Measurements from ENCODE around the gene FRMD4A. TPM values are rescaled to one million over a fixed set of nuclear protein-coding genes. Genes with fewer than 3 reads are reported as not detected.

Gene FRMD4A
- total and polyA plus RNA-seq, 12 donors: 17.4 to 43.4 (median 30.3) TPM

- intact Hi-C loops (cut with DNase I): loop anchor here in 1 of 10 donors (10.0 kb wide), 1 partner anchor 49 kb away; no protein-coding TSS in a partner anchor
Measured at GRCh38 chr10:13725594-13725993, 605.1 kb downstream of the FRMD4A start.

GRCh38 chr10:13724484-13724883, 606.2 kb downstream of the FRMD4A start:
- H3K36me3 ChIP-seq: peaks cover 0 to 61% (median 0%) of the 10 kb centered on the region in 9 donors
- intact Hi-C loops (cut with DNase I): loop anchor here in 1 of 10 donors (10.0 kb wide), 1 partner anchor 50 kb away; no protein-coding TSS in a partner anchor
- no peak overlapping the region for H3K4me3 ChIP-seq
- 44 to 49% methylated on average over 10 of the region's 10 CpGs for WGBS, 2 donors
- peaks cover 0 to 25% (median 14%) of the 10 kb centered on the region in 9 donors for H3K4me1 ChIP-seq
- ATAC-seq (peak; percentile 69 to 91 (median 82)), DNase-seq (peak; percentile 28 to 68)
- no peaks in the 10 kb centered on the region for H3K9me3 ChIP-seq
- no peak for TF ChIP-seq CTCF (IDR thresholded peaks at IDR 0.05)
- H3K27ac ChIP-seq: peak overlapping the region in 6 of 10 donors; percentile 4 to 59 (median 31)
- no peaks in the 10 kb centered on the region for H3K27me3 ChIP-seq

More at GRCh38 chr10:13725594-13725993, 605.1 kb downstream of the FRMD4A start:
- Histone ChIP-seq H3K4me3 (no peak overlapping the region), H3K36me3 (peaks cover 0 to 72% (median 0%) of the 10 kb centered on the region in 9 donors), H3K9me3 (no peaks in the 10 kb centered on the region), H3K27me3 (no peaks in the 10 kb centered on the region), H3K4me1 (peaks cover 0 to 17% (median 13%) of the 10 kb centered on the region in 9 donors), H3K27ac (peak overlapping the region in 3 of 10 donors; percentile 26 to 59 (median 36))
- WGBS, 2 donors: 90 to 93% methylated on average over 4 of the region's 4 CpGs
- ATAC-seq (no peak), DNase-seq (no peak)
- no peak for TF ChIP-seq CTCF (IDR thresholded peaks at IDR 0.05)

- Histone ChIP-seq H3K4me1 (peaks cover 3 to 39% (median 29%) of the 10 kb centered on the region in 9 donors), H3K27ac (no peak overlapping the region), H3K36me3 (peaks cover 0 to 46% (median 0%) of the 10 kb centered on the region in 9 donors), H3K9me3 (no peaks in the 10 kb centered on the region), H3K4me3 (no peak overlapping the region), H3K27me3 (no peaks in the 10 kb centered on the region)
- intact Hi-C loops (cut with DNase I): loop anchor here in 1 of 10 donors (10.0 kb wide), 1 partner anchor 52 kb away; no protein-coding TSS in a partner anchor
- ATAC-seq (no peak), DNase-seq (no peak)
- 86 to 100% methylated on average over 4 of the region's 4 CpGs for WGBS, 2 donors
- TF ChIP-seq CTCF (IDR thresholded peaks at IDR 0.05): no peak
Measured at GRCh38 chr10:13722747-13723653, 607.7 kb downstream of the FRMD4A start.

GRCh38 chr10:13721486-13721885, 609.2 kb downstream of the FRMD4A start:
- H3K4me1 ChIP-seq: peaks cover 3 to 55% (median 40%) of the 10 kb centered on the region in 9 donors
- DNase-seq: no peak
- no peak overlapping the region for H3K27ac ChIP-seq
- H3K9me3 ChIP-seq: no peaks in the 10 kb centered on the region
- H3K4me3 ChIP-seq: no peak overlapping the region
- no peak for ATAC-seq
- intact Hi-C loops (cut with DNase I): loop anchor here in 1 of 10 donors (10.0 kb wide), 1 partner anchor 53 kb away; no protein-coding TSS in a partner anchor
- WGBS, 2 donors: 96 to 97% methylated on average over 7 of the region's 7 CpGs
- TF ChIP-seq CTCF (IDR thresholded peaks at IDR 0.05): no peak
- peaks cover 0 to 31% (median 0%) of the 10 kb centered on the region in 9 donors for H3K36me3 ChIP-seq
- no peaks in the 10 kb centered on the region for H3K27me3 ChIP-seq

Measured in heart right ventricle (tissue), 16 donors.